ENCODE data around the gene RALGAPA2. TPM values are rescaled to one million over a fixed set of nuclear protein-coding genes. Genes with fewer than 3 reads are reported as not detected.

The RALGAPA2 gene
- total RNA-seq, 1 experiment from 2014 or later, result 13.4 TPM

- Histone ChIP-seq H3K9me3 (ENCODE audit: control insufficient read depth, insufficient read depth, low read depth, low read length) (no peaks in the 10 kb centered on the region), H3K36me3 (ENCODE audit: control insufficient read depth, insufficient read depth, low read length) (no peaks in the 10 kb centered on the region), H3K4me3 (ENCODE audit: low read depth in 2 of 2, low read length in 2 of 2) (no peak overlapping the region), H3K27ac (ENCODE audit: low read length) (no peak overlapping the region), H3K4me1 (ENCODE audit: control insufficient read depth, insufficient read depth, low read length) (peaks cover 3% of the 10 kb centered on the region), H3K27me3 (ENCODE audit: control insufficient read depth, insufficient read depth, low read length) (peaks cover 34% of the 10 kb centered on the region)
- no TSS peak for BruUV-seq (replicated peaks)
- POLR2A ChIA-PET, result no interaction called here
- in situ Hi-C loops (cut with HindIII; ENCODE audit: low pct_unique_long_range_greater_than_20kb, low sequenced_read_pairs), result no loop called here
- CTCF ChIA-PET, result no interaction called here
- ATAC-seq (no peak), DNase-seq (ENCODE audit: low read depth, low spot score) (no peak)
- intact Hi-C loops (cut with micrococcal nuclease; ENCODE audit: unreplicated experiment), result no loop called here
- no peak for TF ChIP-seq REST (IDR thresholded peaks at IDR 0.05; ENCODE audit: insufficient read depth in 1 of 2, low read depth in 2 of 2, low read length in 1 of 2)
- TF ChIP-seq POLR2AphosphoS5 (IDR thresholded peaks at IDR 0.05; ENCODE audit: low read depth, low read length), result no peak
- no peak for TF ChIP-seq CTCF (IDR thresholded peaks at IDR 0.05)
- no peak for TF ChIP-seq SIN3A (IDR thresholded peaks at IDR 0.05; ENCODE audit: borderline replicate concordance, insufficient read depth, low read depth, low read length)
- no peak for TF ChIP-seq TCF7L2 (IDR thresholded peaks at IDR 0.05; ENCODE audit: low read depth, low read length)
Measured at GRCh38 chr20:20370094-20370575, 342.3 kb downstream of the RALGAPA2 start.

- in situ Hi-C loops (cut with HindIII; ENCODE audit: low pct_unique_long_range_greater_than_20kb, low sequenced_read_pairs), result no loop called here
Measured at GRCh38 chr20:20369250-20370093, 343.0 kb downstream of the RALGAPA2 start.

More at GRCh38 chr20:20369250-20370093, 343.0 kb downstream of the RALGAPA2 start:
- Histone ChIP-seq H3K27me3 (ENCODE audit: control insufficient read depth, insufficient read depth, low read length) (peaks cover 39% of the 10 kb centered on the region), H3K27ac (ENCODE audit: low read length) (no peak overlapping the region), H3K9me3 (ENCODE audit: control insufficient read depth, insufficient read depth, low read depth, low read length) (no peaks in the 10 kb centered on the region), H3K36me3 (ENCODE audit: control insufficient read depth, insufficient read depth, low read length) (no peaks in the 10 kb centered on the region), H3K4me3 (ENCODE audit: low read depth in 2 of 2, low read length in 2 of 2) (no peak overlapping the region), H3K4me1 (ENCODE audit: control insufficient read depth, insufficient read depth, low read length) (peaks cover 3% of the 10 kb centered on the region)
- no TSS peak for BruUV-seq (replicated peaks)
- ChIA-PET CTCF (no interaction called here), POLR2A (no interaction called here)
- DNase-seq (ENCODE audit: low read depth, low spot score) (no peak), ATAC-seq (peak; percentile 55)
- TF ChIP-seq SIN3A (IDR thresholded peaks at IDR 0.05; ENCODE audit: borderline replicate concordance, insufficient read depth, low read depth, low read length), result no peak
- peak; percentile 65 for TF ChIP-seq CTCF (IDR thresholded peaks at IDR 0.05)
- no peak for TF ChIP-seq REST (IDR thresholded peaks at IDR 0.05; ENCODE audit: insufficient read depth in 1 of 2, low read depth in 2 of 2, low read length in 1 of 2)
- no peak for TF ChIP-seq TCF7L2 (IDR thresholded peaks at IDR 0.05; ENCODE audit: low read depth, low read length)
- intact Hi-C loops (cut with micrococcal nuclease; ENCODE audit: unreplicated experiment), result loop anchor here (10.0 kb wide), 1 partner anchor 285 kb away; no protein-coding TSS in a partner anchor

Measured in Panc1 (cell line).